NOMO-1 (cell line): Measurements from ENCODE around the gene RPS15A.
A peak's percentile ranks its signal among the peaks of the same experiment; 100 is the strongest.

Experiments
- DNase-seq, 2 experiments: peaks; one replicate each; lab custom pipeline; 2025; ENCODE audit not compliant: unreplicated experiment in 2 of 2; lab: John Stamatoyannopoulos, UW

Gene RPS15A

GRCh38 chr16:18789850-18790706, at the start of gene RPS15A:
Gene RPS15A (minus strand): TSS chr16:18790334. CDS start chr16:18789113, 1,221 bp downstream.
- DNase-seq = peak; percentile 94 to 95

DNA sequence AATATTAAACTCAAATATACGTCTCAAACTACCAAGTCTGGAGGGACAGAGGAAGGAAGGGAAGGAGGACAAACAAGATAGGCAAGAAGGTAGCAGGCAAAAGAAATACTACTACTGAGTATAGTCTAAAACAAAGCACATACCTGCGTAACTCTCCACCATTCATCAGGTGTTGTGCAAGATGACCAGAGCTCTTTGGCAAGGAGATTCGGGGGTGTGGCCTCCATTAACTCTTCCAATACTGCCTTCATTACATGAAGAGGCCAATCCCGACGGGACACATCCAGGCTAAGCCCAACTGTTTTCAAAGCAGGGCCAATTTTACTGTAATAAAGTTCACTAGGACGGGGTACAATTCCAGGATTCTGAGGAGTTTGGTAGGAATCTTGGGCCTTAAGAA, 49.4 kb upstream of the RPS15A start:
- DNase-seq = no peak

DNA sequence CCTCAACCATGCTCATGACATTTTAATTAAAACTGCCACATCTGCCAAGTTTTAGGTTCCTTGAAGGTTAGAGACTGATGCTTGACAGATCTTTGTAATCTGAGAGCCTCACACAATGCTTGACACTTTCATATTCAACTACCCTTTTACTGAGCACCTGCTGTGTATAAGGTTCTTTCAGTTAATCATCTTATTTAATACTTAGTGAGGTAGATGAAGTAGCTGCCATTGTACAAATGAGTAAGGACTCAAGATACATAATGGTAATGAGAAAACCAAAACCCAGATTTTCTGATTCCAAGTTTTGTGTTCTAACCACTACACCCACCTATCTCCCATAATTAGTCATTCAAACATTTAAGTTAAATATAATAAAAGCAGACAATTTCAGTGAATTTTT, 46.6 kb upstream of the RPS15A start:
- no peak for DNase-seq

- DNase-seq = peak in 1 of 2 experiments; percentile 59
Measured at GRCh38 chr16:18834864-18835263, 44.7 kb upstream of the RPS15A start.

GRCh38 chr16:18833707-18834505, 43.8 kb upstream of the RPS15A start:
- peak in 1 of 2 experiments; percentile 83 for DNase-seq

DNA sequence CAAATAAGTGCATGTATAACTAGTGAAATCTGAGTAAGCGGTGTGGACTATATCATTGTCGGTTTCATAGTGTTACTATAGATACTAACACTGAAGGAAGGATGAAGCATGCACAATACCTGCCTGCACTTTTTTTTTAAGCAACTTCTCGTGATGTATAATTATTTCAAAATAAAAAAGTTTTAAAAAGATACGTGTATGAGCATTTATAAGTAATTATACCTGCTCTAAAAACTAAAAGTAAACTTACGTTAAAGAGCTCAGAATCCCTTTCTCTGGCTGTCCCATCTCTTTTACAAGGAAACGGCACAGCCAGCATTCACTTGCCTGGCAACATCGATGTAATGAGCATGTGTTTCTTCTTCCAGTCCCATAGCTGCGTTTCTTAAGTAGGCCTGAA, 42.5 kb upstream of the RPS15A start:
- DNase-seq = no peak

- no peak for DNase-seq
Measured at GRCh38 chr16:18832006-18832405, 41.9 kb upstream of the RPS15A start.

DNA sequence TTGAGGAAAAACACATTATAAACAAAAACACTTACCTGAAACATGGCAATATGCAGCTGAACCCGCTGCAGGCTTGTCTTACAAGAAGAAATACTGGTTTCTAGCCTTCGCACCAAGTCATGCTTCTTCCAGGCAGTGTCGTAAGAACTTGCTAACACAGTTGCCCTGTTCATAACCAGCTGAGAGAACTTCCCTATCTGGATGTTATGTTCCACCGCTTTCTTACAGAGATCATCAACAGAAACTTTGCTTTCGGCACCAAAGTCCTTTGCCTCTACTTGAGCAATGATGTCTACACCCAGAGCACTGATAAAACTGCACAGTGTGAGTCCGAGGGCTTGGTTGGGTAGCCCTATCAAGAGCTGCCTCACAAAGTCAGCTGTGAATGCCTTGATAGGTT, 39.1 kb upstream of the RPS15A start:
- DNase-seq = peak in 1 of 2 experiments; percentile 17

DNA sequence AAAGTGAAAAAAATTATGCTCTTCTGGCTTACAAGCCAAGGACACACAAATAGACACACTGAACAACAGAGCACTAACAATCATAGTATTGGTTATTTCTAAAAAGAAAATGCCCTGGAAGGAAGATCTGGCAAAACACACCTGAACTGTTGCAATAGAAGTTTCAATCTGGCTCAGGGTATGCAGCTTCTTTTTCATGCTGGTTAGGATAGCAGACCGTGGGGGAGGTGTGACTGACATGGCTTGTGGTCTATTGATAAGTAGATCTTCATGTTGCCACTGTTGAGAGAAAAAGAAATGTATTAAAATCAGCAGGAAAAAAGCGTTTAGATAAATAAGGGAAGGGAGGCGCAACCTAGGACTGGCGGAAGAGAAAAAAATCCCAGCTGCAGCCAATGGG, 37.8 kb upstream of the RPS15A start:
- DNase-seq = no peak

DNA sequence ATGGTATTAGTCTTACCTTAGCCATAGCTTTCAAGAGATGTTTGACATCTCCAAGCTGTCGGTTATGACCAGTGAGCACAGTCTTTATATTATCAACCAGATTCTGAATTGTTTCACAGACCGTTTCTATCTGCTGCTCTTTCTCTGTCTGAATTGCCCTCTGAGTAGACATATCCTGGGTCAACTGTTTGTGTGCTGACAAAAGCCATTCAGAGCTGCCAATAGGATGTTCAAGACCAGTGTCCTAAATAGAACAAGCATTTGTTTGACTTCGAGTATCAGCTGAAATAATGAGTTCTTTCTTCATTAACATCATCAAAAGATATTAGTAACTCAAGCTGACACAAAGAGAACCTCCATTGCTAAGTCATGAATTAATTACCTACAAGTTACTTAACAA, 26.2 kb upstream of the RPS15A start:
- no peak for DNase-seq

- DNase-seq = no peak
Measured at GRCh38 chr16:18811925-18812324, 21.8 kb upstream of the RPS15A start.

DNA sequence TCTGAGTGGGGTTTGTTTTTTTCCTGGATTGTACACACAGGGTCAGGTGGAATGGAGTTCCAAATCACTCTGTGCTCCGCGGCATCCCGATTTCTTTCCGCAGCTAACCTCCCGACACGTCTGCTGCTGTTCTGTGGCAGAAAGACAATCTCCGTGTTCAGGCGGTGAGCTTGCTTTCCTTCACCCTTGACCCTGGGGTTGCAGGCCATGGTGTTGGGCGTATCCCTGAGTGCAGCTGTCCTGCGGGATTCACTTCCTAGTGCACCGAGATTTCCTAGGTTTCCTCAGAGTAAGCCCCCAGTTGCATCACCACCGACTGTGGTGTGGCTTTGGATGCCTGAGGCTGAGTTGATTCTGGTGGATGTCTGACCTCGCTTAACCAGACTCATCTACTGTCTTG, 19.0 kb upstream of the RPS15A start:
- DNase-seq = no peak

- DNase-seq = no peak
Measured at GRCh38 chr16:18805257-18805773, 15.2 kb upstream of the RPS15A start.

GRCh38 chr16:18804540-18804939, 14.4 kb upstream of the RPS15A start:
- DNase-seq = no peak

DNA sequence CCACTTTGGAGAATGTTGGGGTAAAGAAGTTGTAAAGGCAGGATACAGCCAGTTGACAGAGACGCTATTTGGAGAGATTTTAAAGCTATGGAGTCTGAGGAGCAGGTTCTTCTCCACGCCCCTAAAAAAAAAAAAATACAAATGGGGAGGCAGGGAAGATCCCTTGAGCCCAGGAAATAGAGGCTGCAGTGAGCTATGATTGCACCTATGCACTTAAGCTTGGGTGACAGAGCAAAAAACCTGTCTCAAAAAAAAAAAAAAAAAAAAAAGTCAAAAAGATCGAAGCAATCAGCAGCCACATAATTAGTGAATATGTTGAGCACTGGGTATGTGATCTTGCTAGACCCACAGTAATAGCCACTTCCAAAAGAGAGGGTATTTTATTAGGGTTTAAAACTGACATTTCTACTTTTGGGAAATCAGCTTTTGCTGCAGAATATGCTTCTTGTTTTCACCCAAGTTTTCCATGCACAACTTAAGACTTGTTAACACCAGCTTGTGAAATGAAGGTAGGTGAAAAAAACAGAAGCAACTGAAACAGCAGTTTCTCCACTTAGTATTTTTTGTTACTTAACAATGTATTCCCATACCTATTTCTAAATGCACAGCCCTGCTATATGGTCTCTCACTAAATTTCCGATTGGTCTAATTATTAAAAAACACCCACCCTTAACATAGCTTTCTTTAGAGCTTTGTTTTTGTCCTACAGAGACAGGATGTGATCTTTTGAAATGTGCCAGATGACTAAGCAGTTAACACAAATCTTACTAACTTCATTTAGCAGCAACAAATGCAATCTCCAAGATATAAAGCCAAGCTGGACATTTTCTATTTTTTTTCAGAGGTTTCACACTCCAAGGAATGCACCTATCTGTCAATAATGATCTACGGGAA, 13.7 kb upstream of the RPS15A start:
- peak in 1 of 2 experiments; percentile 85 for DNase-seq

- DNase-seq = no peak
Measured at GRCh38 chr16:18802767-18803343, 12.7 kb upstream of the RPS15A start.

DNA sequence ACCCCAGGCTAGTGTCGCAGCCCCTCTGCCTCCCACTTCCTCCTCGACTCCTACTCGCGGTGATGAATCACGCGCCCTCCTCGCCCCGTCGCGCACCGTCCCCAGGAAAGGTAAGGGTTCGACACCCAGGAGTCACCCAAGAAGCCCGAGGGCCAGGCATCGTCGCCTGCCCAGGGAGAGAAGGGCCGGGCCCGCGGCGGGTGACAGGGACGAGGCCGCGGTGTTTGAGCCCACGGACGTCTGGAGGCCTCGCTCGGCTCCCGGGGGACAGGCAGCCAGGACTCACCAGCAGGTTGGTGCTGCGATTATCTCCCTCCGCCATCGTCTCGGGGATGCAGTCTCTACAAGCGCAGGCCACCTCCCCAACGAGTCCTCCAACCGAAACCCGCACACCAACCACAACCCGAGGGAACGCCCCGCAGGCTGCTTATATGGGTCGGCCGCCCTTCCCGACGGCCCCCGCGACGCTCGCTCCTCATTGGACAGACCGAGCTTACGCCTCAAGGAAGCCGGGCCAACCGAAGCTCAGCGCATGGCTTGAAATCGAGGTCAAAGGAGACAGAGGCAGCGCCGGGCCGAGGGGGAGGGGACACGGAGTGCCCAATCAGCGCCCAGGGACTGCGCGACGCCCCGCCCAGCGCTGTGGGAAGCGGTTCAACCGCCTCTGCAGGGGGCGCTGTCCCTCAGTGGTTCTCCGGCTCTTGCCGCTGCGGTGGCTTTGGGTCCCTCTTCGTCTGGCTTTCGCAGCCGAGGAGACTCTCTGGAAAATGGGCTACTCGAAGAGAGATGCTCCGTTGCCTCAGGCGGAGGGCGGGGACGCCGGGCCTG, 11.2 kb upstream of the RPS15A start, which contains the start of gene ARL6IP1:
ARL6IP1 (minus strand) TSS at position 405 of the 828 bp plus-strand sequence; CDS start at position 322, 83 bp downstream.
- DNase-seq = peak; percentile 99

- DNase-seq = no peak
Measured at GRCh38 chr16:18800775-18801144, 10.6 kb upstream of the RPS15A start.

- DNase-seq = peak in 1 of 2 experiments; percentile 18
Measured at GRCh38 chr16:18800293-18800692, 10.2 kb upstream of the RPS15A start.
